Urinary bladder (tissue), 4 donors: ENCODE results near the gene FUT9. TPM values are rescaled to one million over a fixed set of nuclear protein-coding genes. Genes with fewer than 3 reads are reported as not detected.

ENCODE experiments used
- DNase-seq: peaks from one replicate; pipeline ENCODE4 v3.0.0-alpha.2; 2015; ENCODE audit errors: extremely low spot score
- H3K27ac ChIP-seq: one replicate; pipeline ENCODE4 v1.5.1; 2013; ENCODE audit warnings: low read depth, mild to moderate bottlenecking, moderate library complexity
- H3K36me3 ChIP-seq: one replicate; pipeline ENCODE4 v1.6.1; 2013; ENCODE audit warnings: mild to moderate bottlenecking, moderate library complexity; ENCODE audit not compliant: insufficient read depth
- H3K4me1 ChIP-seq: one replicate; pipeline ENCODE4 v1.6.1; 2013; ENCODE audit warnings: mild to moderate bottlenecking, moderate library complexity; ENCODE audit not compliant: insufficient read depth
- H3K4me3 ChIP-seq: one replicate; pipeline ENCODE4 v1.5.1; 2013; ENCODE audit warnings: low read depth, low read length
- WGBS: extraction: QIAGEN DNeasy Blood & Tissue Kit; methylation state at CpG from one replicate; pipeline ENCODE4 v1.1.7; 2013; 5-methylcytosine and 5-hydroxymethylcytosine counted together
- polyA plus RNA-seq: library from polyadenylated mRNA; stranded (reverse); fragments of 200-250 nt; gene quantifications from one replicate; pipeline ENCODE4 v1.2.3, GENCODE V29; 2013
- total RNA-seq: library from RNA; depleted of rRNA; stranded (reverse); fragments of >200 nt; gene quantifications from one replicate; pipeline ENCODE4 v1.2.3, GENCODE V29; 2014
- donor health status: healthy with polysubstance abuse.
- donor health status: healthy.

Gene FUT9
- total and polyA plus RNA-seq, 2 donors, result 0.23 to 8.8 TPM

DNA sequence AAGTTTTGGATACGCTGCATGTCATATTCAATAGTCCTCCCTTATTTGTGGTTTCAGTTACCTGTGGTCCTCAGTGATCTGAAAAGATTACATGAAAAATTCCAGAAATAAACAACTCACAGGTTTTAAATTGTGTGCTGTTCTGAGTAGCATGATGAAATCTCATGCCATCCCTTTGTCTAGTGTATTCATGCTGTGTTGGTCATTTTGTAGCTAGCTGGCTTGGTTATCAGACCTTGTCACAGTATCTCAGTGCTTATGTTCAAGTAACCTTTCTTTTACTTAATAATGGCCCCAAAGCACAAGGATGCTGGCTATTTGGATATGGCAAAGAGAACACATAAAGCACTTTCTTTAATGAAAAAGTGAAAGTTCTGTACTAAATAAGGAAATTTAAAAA, 78.3 kb downstream of the FUT9 start:
- no peaks in the 10 kb centered on the region for H3K4me1 ChIP-seq
- H3K36me3 ChIP-seq, result no peaks in the 10 kb centered on the region
- no peak overlapping the region for H3K4me3 ChIP-seq
- no peak overlapping the region for H3K27ac ChIP-seq
- no peak for DNase-seq
- 99% methylated on average over 1 of the region's 1 CpG for WGBS

DNA sequence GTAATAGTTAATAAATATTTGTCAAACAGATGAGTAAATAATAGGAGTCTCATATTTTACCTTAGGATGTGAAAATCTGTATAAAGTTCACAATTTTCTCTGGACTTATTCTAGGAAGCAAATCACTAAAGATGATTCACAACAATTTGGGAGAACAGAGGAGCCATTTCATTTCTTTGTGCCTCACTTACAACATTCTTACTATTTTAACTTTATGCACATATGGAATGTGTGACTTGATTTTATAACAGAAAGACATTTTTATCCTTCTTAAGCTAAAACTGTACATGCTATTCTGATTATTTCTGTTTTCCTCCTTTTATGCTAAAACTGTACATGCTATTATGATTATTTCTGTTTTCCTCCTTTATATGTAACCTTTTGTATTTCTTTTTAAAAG, 83.3 kb downstream of the FUT9 start:
- no peaks in the 10 kb centered on the region for H3K4me1 ChIP-seq
- H3K27ac ChIP-seq, result no peak overlapping the region
- DNase-seq, result no peak
- no peak overlapping the region for H3K4me3 ChIP-seq
- H3K36me3 ChIP-seq, result no peaks in the 10 kb centered on the region

DNA sequence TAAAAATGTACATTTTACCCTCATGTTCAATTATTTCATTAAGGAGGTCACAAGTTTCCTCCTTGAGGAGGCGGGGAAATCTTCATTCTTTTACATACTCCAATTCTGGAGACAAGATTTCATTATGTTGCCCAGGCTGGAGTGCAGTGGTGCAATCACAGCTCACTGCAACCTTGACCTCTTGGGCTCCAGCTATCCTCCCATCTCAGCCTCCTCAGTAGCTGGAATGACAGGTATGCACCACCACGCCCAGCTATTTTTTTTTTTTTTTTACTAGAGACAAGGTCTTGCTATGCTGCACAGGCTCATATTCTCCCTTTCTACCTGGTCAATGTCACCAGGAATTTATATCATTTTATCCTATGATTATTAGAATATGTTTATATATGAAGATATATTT, 85.8 kb downstream of the FUT9 start:
- no peak for DNase-seq
- H3K4me3 ChIP-seq, result no peak overlapping the region
- 95% methylated on average over 2 of the region's 2 CpGs for WGBS
- no peaks in the 10 kb centered on the region for H3K4me1 ChIP-seq
- H3K36me3 ChIP-seq, result no peaks in the 10 kb centered on the region
- no peak overlapping the region for H3K27ac ChIP-seq

DNA sequence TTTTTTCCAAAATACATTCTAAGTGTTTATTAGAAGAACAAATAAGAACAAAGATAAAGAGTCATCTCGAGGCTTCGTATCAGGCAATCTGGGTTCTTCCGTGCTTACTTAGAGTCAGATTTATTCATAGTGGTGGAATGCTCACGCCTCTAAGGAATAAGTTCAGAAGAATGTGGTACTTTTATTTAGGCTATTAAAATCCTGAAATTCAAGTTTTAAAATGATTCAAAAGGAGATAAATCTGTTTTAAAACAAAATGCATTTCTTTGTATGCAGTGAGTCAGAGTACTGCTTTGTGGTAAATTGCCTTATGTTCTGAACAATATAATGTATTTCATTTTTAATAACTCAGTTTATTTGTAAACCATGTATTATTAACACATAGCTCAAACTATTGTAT, 89.1 kb downstream of the FUT9 start:
- peak; percentile 26 for DNase-seq
- Histone ChIP-seq H3K4me3 (no peak overlapping the region), H3K27ac (no peak overlapping the region), H3K4me1 (no peaks in the 10 kb centered on the region), H3K36me3 (no peaks in the 10 kb centered on the region)
- 79% methylated on average over 4 of the region's 4 CpGs for WGBS

DNA sequence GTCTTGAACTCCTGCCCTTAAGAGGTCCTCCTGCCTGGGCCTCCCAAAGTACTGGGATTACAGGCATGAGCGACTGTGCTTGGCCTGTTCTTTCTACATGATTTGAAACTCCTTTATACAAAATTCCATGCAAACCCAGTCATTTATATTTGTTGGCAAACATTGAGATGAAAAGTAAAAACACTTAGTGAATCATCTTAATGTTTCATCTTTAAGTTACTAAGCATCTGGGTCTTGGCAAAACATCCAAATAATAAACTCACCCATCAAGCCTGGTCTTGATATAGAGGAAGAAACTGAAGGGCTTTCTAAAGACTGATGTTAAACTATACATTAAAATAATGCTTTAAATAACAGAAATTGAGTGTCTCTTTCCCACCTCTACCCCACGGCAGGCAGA, 95.1 kb downstream of the FUT9 start:
- DNase-seq, result no peak
- 80% methylated on average over 2 of the region's 2 CpGs for WGBS
- no peaks in the 10 kb centered on the region for H3K4me1 ChIP-seq
- H3K36me3 ChIP-seq, result no peaks in the 10 kb centered on the region
- H3K4me3 ChIP-seq, result no peak overlapping the region
- no peak overlapping the region for H3K27ac ChIP-seq

DNA sequence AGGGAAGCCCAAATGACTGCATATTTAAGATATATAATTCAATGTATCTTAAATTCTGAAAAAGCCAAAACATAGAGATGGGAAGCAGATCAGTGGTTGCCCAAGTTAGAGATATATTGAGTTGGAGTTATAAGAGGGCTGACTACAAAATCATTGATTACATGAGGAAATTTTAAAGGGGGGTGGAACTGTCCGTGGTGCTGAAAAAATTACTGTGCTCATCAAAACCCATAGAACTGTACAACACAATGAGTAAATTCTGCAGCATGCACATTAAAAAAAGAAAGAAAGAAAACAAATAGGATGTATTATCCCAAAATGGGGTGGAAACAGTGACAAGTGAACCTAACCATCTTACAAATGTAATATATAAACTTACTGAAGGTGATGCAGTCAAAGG, 100.9 kb downstream of the FUT9 start:
- Histone ChIP-seq H3K4me3 (no peak overlapping the region), H3K36me3 (no peaks in the 10 kb centered on the region), H3K27ac (no peak overlapping the region), H3K4me1 (no peaks in the 10 kb centered on the region)
- 28% methylated on average over 1 of the region's 1 CpG for WGBS
- DNase-seq, result no peak

DNA sequence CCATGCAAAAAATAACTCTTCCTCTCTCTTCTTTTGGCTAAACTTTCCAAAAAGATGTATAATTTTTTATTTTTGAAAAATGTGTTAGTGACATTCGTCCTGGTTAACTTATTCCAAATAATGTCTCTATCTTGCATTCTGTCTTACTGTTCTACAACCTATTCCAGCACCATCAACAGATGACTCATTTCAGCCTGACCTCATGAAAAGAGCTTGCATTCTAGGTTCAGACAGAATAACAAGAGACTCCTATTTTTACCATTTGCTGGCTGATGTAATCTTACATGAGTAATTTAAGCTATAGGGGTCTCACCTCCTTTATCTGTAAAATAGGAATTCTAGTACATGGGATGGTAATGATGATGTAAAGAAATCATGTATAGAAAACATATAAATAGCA, 109.0 kb downstream of the FUT9 start:
- Histone ChIP-seq H3K27ac (no peak overlapping the region), H3K4me1 (no peaks in the 10 kb centered on the region), H3K4me3 (no peak overlapping the region), H3K36me3 (no peaks in the 10 kb centered on the region)
- WGBS, result 34% methylated on average over 1 of the region's 1 CpG
- no peak for DNase-seq

DNA sequence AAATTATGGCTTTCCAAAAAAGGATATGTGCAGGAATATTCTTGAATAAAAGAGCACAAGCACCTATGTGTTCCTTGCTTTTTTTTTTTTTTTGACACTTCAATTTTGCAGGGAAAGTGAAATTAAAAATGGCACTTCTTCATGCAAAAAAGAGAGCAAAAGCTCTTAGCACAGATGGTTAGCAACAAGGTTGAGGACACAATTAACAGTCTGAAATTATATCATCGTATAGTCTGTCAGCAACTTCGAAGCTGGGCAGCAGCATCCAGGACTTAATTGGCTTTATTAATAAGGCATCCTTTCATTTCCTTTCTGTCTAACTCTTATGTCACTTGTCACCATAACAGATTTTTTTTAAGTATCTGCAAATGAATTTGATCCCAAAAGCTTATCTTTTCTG, 122.6 kb downstream of the FUT9 start:
- Histone ChIP-seq H3K4me1 (no peaks in the 10 kb centered on the region), H3K27ac (no peak overlapping the region), H3K36me3 (no peaks in the 10 kb centered on the region), H3K4me3 (no peak overlapping the region)
- 89% methylated on average over 2 of the region's 2 CpGs for WGBS
- no peak for DNase-seq

DNA sequence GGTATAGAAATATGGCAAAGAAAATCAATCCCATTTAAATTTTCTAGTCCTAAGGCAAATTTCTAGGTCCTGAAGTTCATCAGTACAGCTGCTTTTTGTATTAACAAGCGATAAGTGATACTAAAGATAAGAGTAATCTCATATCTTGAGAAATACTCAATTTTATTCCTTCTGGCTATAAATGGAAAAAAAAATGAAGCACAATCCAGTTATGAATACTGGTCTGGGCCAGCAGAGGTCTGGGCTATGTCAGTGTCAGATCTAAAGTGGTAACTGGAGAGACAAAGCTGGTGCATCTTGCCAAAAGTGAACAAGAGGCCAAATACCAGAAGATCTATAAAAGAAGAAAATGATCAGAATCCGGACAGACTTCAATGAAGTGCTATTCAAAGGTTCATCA, 126.4 kb downstream of the FUT9 start:
- DNase-seq, result no peak
- Histone ChIP-seq H3K4me3 (no peak overlapping the region), H3K36me3 (no peaks in the 10 kb centered on the region), H3K4me1 (no peaks in the 10 kb centered on the region), H3K27ac (no peak overlapping the region)
- WGBS, result 22% methylated on average over 2 of the region's 2 CpGs

DNA sequence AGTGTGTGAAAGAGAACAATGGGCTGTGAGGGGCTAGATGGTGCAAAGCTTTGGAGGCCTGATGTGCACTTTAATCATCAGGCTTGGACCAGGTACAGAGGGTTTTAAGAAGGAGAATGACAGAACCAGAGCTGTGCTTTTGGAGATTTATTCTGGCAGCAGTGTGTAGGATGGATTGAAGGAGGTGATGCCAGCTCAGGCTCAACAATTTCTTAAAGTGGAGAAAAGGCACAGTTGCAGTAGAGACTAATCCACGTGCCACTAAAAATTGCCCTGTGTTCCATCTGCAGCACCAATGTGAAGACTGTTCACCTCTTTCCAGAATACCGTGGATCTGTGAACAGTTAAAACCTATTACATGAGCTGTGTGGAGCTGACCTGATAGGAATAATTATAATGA, 134.7 kb downstream of the FUT9 start:
- H3K27ac ChIP-seq, result no peak overlapping the region
- 52% methylated on average over 2 of the region's 2 CpGs for WGBS
- no peaks in the 10 kb centered on the region for H3K36me3 ChIP-seq
- no peaks in the 10 kb centered on the region for H3K4me1 ChIP-seq
- DNase-seq, result no peak
- H3K4me3 ChIP-seq, result no peak overlapping the region

DNA sequence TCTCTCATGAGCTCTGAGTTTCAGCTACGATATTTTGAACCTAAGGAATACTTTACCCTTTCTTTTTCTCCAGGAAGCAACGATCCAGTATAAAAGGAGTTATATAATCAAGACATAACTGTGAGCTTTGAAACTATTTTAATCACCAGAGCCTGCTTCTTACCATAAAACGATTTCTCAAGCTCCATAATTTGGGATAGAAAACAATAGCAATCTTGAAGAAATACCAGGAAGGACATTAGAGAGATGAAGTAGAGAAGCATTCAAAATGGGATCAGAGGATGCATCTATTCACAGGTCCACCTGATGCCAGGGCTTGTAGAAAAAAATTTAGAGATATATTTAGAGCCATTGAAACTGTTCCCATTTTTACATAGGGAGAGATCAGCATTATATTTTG, 135.9 kb downstream of the FUT9 start:
- Histone ChIP-seq H3K4me3 (no peak overlapping the region), H3K36me3 (no peaks in the 10 kb centered on the region), H3K4me1 (no peaks in the 10 kb centered on the region), H3K27ac (no peak overlapping the region)
- 54% methylated on average over 3 of the region's 3 CpGs for WGBS
- DNase-seq, result no peak

DNA sequence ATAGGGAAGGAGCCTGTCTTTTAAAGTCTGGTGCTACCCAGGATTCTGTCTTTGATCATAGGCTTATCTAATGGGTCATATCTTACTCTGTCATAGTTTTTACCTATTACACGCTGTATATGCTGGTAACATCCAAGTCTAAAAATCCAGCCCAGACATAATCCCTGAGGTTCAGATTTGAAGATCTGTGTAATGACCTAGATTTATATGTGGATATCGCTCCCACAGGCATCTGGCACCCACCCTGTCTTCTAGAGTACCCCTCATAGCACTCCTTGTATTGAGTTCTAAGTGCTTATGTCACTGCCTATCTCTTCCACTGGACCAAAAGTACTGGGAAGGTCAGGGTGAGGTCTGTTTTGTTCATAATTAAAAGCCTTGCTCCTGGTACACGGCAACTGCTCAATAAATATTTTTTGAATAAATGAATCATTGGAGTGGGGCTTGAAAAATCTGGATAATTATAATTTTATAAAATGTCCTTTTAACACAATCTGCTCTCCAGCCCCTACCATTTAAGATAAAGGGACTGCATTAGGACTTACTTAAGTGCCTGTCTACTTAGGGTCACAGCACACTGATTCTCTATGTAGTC, 136.4 kb downstream of the FUT9 start:
- no peaks in the 10 kb centered on the region for H3K36me3 ChIP-seq
- H3K4me3 ChIP-seq, result no peak overlapping the region
- 66% methylated on average over 3 of the region's 3 CpGs for WGBS
- no peak overlapping the region for H3K27ac ChIP-seq
- H3K4me1 ChIP-seq, result no peaks in the 10 kb centered on the region
- no peak for DNase-seq

DNA sequence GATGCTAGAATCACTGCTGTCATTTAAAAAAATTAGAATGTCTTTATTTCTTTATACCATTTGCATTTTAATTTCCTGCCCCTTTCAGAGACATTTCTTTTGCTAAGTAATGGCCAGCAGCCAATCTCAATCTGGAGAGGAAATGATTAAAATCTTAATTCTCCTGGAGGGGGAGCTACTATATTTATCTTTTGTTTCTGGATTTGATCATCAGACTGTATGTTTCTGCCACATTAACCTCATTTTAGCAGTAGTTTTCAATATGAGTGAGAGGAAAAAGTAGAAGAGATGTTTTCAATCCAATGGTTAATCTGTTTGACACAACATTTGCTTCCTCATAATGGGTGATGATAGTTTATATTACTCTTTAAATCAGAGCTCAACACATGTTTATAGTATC, 138.0 kb downstream of the FUT9 start:
- H3K36me3 ChIP-seq, result no peaks in the 10 kb centered on the region

DNA sequence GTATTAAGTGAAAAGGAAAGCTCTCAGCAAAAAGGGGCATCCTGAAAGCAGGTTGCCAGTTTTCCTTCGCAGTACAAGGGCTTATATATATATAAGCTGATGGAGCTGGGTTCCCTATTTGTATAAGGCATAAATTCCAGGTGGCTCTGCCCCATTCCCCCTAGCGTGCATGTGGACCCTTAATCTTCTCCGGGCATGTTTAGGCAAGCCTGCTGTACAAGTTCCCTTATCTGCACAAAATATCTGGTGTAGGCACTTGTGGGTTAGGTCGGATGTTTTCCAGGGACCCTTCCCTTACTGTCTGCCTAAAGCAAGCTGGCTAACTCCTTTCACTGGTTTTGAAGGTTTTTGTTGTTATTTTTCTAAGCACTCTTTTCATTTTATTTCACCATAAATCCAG, 140.7 kb downstream of the FUT9 start:
- H3K36me3 ChIP-seq, result no peaks in the 10 kb centered on the region
- WGBS, result 51% methylated on average over 4 of the region's 4 CpGs
- H3K27ac ChIP-seq, result no peak overlapping the region
- DNase-seq, result peak; percentile 11
- no peak overlapping the region for H3K4me3 ChIP-seq
- no peaks in the 10 kb centered on the region for H3K4me1 ChIP-seq

More for the DNA sequence above, 138.0 kb downstream of the FUT9 start:
- no peaks in the 10 kb centered on the region for H3K4me1 ChIP-seq
- H3K4me3 ChIP-seq, result no peak overlapping the region
- H3K27ac ChIP-seq, result no peak overlapping the region
- no peak for DNase-seq

DNA sequence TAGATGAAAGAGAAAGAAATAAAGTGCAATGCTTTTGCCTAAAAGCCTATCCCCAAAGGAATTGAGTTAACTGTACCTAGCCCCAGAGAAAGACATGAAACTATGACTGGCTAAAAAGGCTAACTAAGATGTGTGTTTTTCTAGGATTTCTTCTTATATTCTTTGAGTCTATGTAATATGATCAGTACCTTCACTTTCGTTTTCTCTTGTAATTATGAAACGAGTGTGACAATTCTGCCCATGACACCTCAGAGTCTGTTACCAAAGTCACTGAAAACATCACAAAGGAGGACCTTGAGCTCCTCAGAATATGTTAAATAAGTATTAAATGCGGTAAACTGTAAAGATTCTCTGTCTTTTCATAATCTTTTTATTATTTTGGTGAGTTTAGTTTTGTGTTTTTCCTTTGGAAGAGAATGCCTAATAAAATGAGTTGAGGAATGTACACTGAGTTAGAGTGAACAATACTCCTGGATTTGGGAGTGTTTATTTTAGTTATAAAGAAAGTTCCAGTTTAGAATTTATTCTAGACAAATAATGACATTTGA, 141.3 kb downstream of the FUT9 start:
- H3K4me1 ChIP-seq, result no peaks in the 10 kb centered on the region
- H3K4me3 ChIP-seq, result no peak overlapping the region
- H3K27ac ChIP-seq, result no peak overlapping the region
- 31% methylated on average over 3 of the region's 3 CpGs for WGBS
- H3K36me3 ChIP-seq, result no peaks in the 10 kb centered on the region
- DNase-seq, result no peak
